ENCODE data around the gene NOL11.
"Not testable (repeated sequence)": the region's sequence is repeated elsewhere in the genome, so short reads cannot be mapped to it uniquely, and the experiment has no call there.

The NOL11 gene

DNA sequence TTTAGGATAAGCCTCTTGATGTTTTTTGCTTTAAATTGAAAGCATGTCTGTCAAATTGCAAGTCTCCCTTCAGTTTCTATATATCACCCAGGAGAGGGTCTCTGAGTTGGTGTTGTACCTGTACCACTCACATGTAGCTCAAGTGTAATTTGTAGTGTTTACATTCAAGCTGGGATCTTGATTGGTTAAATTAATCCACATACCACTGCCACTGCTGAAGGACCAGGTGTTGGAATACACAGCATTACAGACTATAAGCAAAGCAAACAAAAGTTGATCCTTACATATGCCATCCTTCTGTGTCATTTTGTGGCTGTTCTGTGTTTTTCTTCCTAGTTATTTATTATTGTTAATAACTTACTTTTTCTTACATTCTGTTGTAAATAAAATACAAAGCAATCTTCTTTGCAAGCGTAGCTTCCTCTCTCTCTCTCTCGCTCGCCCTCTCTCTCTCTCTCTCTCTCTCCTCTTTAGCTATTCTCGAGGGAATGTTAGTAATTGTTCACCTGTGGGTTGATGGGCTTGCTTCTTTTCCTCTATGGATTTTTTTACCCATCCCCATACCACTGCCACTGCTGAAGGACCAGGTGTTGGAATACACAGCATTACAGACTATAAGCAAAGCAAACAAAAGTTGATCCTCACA lies 20.8 kb upstream of the NOL11 start:
- no peak overlapping the region for H2BK120ac ChIP-seq (ENCODE audit: low read depth, low read length)
- H3K4me1 ChIP-seq (ENCODE audit: control insufficient read depth, insufficient read depth, low read depth, low read length) = no peaks in the 10 kb centered on the region
- WGBS = no CpG with 5 or more reads among the region's 4 CpGs
- no peak overlapping the region for H3K27ac ChIP-seq (ENCODE audit: low read length, poor library complexity, severe bottlenecking)
- H3K9me3 ChIP-seq (ENCODE audit: control insufficient read depth, low read length) = no peaks in the 10 kb centered on the region
- H2BK15ac ChIP-seq (ENCODE audit: low read depth, poor library complexity, severe bottlenecking) = no peak overlapping the region
- no peak overlapping the region for H3K14ac ChIP-seq (ENCODE audit: low read length in 2 of 2)
- no peak overlapping the region for H3K4me3 ChIP-seq (ENCODE audit: insufficient read depth in 1 of 2, low read depth in 1 of 2, low read length in 2 of 2)
- no peak overlapping the region for H4K8ac ChIP-seq (ENCODE audit: low read length)
- H3K27me3 ChIP-seq (ENCODE audit: control insufficient read depth in 1 of 2, insufficient read depth in 1 of 2, low read length in 2 of 2) = no peaks in the 10 kb centered on the region
- no peaks in the 10 kb centered on the region for H3K79me1 ChIP-seq (replicated peaks; ENCODE audit: low read length, poor library complexity, severe bottlenecking)
- H3K23ac ChIP-seq (ENCODE audit: low read length in 2 of 2) = no peak overlapping the region
- H2BK12ac ChIP-seq (ENCODE audit: low read length in 2 of 2) = no peak overlapping the region
- DNase-seq = no peak
- no peak overlapping the region for H3K4me2 ChIP-seq (ENCODE audit: low read length, poor library complexity, severe bottlenecking)
- no peak overlapping the region for H4K91ac ChIP-seq (ENCODE audit: low read length)
- H3K9ac ChIP-seq (ENCODE audit: low read length) = no peak overlapping the region
- no peak overlapping the region for H2AK5ac ChIP-seq (ENCODE audit: low read length, severe bottlenecking)
- H2BK5ac ChIP-seq (ENCODE audit: low read depth, low read length, poor library complexity, severe bottlenecking) = no peak overlapping the region
- H3K36me3 ChIP-seq (ENCODE audit: control insufficient read depth in 1 of 2, insufficient read depth in 2 of 2, low read depth in 1 of 2, low read length in 2 of 2) = peaks cover 6 to 14% of the 10 kb centered on the region in 2 experiments
- H3K18ac ChIP-seq (ENCODE audit: low read depth in 1 of 2, low read length in 2 of 2) = no peak overlapping the region
- no peak overlapping the region for H3K4ac ChIP-seq (ENCODE audit: low read depth in 1 of 2, low read length in 2 of 2)
- H2AFZ ChIP-seq (ENCODE audit: low read depth, low read length) = no peak overlapping the region

DNA sequence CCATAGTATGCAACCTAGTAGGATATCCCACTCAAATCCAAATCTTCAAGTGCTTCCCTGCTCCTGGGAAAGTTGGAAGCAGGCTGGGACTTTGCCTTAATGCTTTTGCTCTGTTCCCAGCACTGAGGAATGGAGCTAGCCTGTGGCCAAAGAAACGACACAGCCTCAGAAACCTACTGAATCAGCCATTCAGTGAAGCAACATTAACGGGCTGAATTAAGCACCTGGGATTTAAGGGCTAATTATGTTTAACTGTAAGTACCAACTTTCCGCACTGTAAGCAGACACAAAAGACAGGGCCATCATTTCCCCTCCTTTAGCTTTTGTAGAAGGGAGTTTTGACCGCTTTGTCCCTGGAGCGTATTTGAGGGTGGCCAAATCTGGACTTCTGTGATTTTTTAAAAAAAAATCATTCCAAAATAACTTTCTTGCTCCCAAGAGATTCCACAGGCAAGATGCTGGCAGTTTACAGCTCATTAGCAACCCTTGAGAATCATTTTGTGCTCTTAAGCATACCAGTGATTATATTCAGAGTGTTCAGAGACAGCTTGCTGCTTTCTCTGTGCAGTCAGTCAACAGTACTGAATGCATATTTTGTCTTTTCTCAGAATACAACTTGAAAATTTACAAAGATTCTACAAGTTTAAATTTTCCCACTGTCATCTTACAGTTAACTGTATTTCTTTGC lies 17.6 kb upstream of the NOL11 start:
- Histone ChIP-seq H2BK12ac (ENCODE audit: low read length in 2 of 2) (no peak overlapping the region), H3K18ac (ENCODE audit: low read depth in 1 of 2, low read length in 2 of 2) (no peak overlapping the region)

DNA sequence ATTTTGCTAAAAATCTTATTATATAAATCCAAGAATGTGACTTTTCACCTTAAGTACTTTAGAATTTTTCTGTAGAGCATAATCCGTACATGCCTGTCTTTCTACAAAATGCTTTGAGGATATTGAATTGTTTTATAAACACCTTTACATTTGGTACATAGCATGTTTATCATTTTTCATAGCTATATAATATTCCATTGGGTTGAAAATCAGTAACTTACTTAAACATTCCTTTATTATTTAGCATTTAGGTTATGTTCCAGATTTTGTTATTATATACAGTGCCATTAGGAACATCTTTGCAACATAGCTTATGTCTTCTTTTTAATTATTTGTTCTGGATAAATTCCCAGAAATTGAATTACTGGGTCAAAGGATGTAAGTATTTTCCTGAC lies 17.0 kb upstream of the NOL11 start:
- no peaks in the 10 kb centered on the region for H3K79me1 ChIP-seq (replicated peaks; ENCODE audit: low read length, poor library complexity, severe bottlenecking)
- no peak overlapping the region for H4K91ac ChIP-seq (ENCODE audit: low read length)
- H3K18ac ChIP-seq (ENCODE audit: low read depth in 1 of 2, low read length in 2 of 2) = no peak overlapping the region
- H2AK5ac ChIP-seq (ENCODE audit: low read length, severe bottlenecking) = no peak overlapping the region
- H3K9me3 ChIP-seq (ENCODE audit: control insufficient read depth, low read length) = no peaks in the 10 kb centered on the region
- no peaks in the 10 kb centered on the region for H3K36me3 ChIP-seq (ENCODE audit: control insufficient read depth in 1 of 2, insufficient read depth in 2 of 2, low read depth in 1 of 2, low read length in 2 of 2)
- no peak overlapping the region for H3K9ac ChIP-seq (ENCODE audit: low read length)
- no peak overlapping the region for H4K8ac ChIP-seq (ENCODE audit: low read length)
- no peak overlapping the region for H2BK12ac ChIP-seq (ENCODE audit: low read length in 2 of 2)
- no peak overlapping the region for H3K14ac ChIP-seq (ENCODE audit: low read length in 2 of 2)
- H3K4ac ChIP-seq (ENCODE audit: low read depth in 1 of 2, low read length in 2 of 2) = no peak overlapping the region
- no CpG with 5 or more reads among the region's 1 CpG for WGBS
- no peak overlapping the region for H2BK5ac ChIP-seq (ENCODE audit: low read depth, low read length, poor library complexity, severe bottlenecking)
- no peak overlapping the region for H2BK15ac ChIP-seq (ENCODE audit: low read depth, poor library complexity, severe bottlenecking)
- no peaks in the 10 kb centered on the region for H3K4me1 ChIP-seq (ENCODE audit: control insufficient read depth, insufficient read depth, low read depth, low read length)
- H3K4me3 ChIP-seq (ENCODE audit: insufficient read depth in 1 of 2, low read depth in 1 of 2, low read length in 2 of 2) = no peak overlapping the region
- no peak overlapping the region for H3K23ac ChIP-seq (ENCODE audit: low read length in 2 of 2)
- DNase-seq = no peak
- H2AFZ ChIP-seq (ENCODE audit: low read depth, low read length) = no peak overlapping the region
- no peak overlapping the region for H3K4me2 ChIP-seq (ENCODE audit: low read length, poor library complexity, severe bottlenecking)
- H3K27me3 ChIP-seq (ENCODE audit: control insufficient read depth in 1 of 2, insufficient read depth in 1 of 2, low read length in 2 of 2) = no peaks in the 10 kb centered on the region
- H3K27ac ChIP-seq (ENCODE audit: low read length, poor library complexity, severe bottlenecking) = no peak overlapping the region
- no peak overlapping the region for H2BK120ac ChIP-seq (ENCODE audit: low read depth, low read length)

More for the DNA sequence above, 17.6 kb upstream of the NOL11 start:
- 90% methylated on average over 2 of the region's 5 CpGs for WGBS
- no peak overlapping the region for H3K4me3 ChIP-seq (ENCODE audit: insufficient read depth in 1 of 2, low read depth in 1 of 2, low read length in 2 of 2)
- H3K27ac ChIP-seq (ENCODE audit: low read length, poor library complexity, severe bottlenecking) = no peak overlapping the region
- H3K9ac ChIP-seq (ENCODE audit: low read length) = no peak overlapping the region
- no peaks in the 10 kb centered on the region for H3K27me3 ChIP-seq (ENCODE audit: control insufficient read depth in 1 of 2, insufficient read depth in 1 of 2, low read length in 2 of 2)
- H3K14ac ChIP-seq (ENCODE audit: low read length in 2 of 2) = no peak overlapping the region
- H3K36me3 ChIP-seq (ENCODE audit: control insufficient read depth in 1 of 2, insufficient read depth in 2 of 2, low read depth in 1 of 2, low read length in 2 of 2) = no peaks in the 10 kb centered on the region
- no peak overlapping the region for H2AFZ ChIP-seq (ENCODE audit: low read depth, low read length)
- H2BK120ac ChIP-seq (ENCODE audit: low read depth, low read length) = no peak overlapping the region
- no peaks in the 10 kb centered on the region for H3K79me1 ChIP-seq (replicated peaks; ENCODE audit: low read length, poor library complexity, severe bottlenecking)
- H3K23ac ChIP-seq (ENCODE audit: low read length in 2 of 2) = no peak overlapping the region
- H2BK15ac ChIP-seq (ENCODE audit: low read depth, poor library complexity, severe bottlenecking) = no peak overlapping the region
- no peak overlapping the region for H2BK5ac ChIP-seq (ENCODE audit: low read depth, low read length, poor library complexity, severe bottlenecking)
- no peak overlapping the region for H2AK5ac ChIP-seq (ENCODE audit: low read length, severe bottlenecking)
- DNase-seq = no peak
- no peak overlapping the region for H4K8ac ChIP-seq (ENCODE audit: low read length)
- no peak overlapping the region for H3K4ac ChIP-seq (ENCODE audit: low read depth in 1 of 2, low read length in 2 of 2)
- no peak overlapping the region for H4K91ac ChIP-seq (ENCODE audit: low read length)
- H3K9me3 ChIP-seq (ENCODE audit: control insufficient read depth, low read length) = no peaks in the 10 kb centered on the region
- H3K4me2 ChIP-seq (ENCODE audit: low read length, poor library complexity, severe bottlenecking) = no peak overlapping the region
- no peaks in the 10 kb centered on the region for H3K4me1 ChIP-seq (ENCODE audit: control insufficient read depth, insufficient read depth, low read depth, low read length)

DNA sequence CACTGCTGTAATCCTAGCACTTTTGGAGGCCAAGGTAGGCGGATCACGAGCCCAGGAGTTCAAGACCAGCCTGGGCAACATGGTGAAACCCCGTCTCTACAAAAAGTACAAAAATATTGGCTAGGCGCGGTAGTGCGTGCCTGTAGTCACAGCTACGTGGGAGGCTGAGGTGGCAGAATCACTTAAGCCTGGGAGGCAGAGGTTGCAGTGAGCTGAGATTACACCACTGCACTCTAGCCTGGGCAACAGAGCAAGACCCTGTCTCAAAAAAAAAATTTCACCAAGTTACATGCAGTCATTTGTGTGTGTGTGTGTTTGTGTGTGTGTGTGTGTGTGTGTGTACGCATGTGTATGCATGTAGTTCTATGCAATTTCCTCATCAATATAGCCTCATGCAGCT lies 14.9 kb upstream of the NOL11 start:
- not testable (repeated sequence) for H2AK5ac ChIP-seq (ENCODE audit: low read length, severe bottlenecking); H3K27ac ChIP-seq (ENCODE audit: low read length, poor library complexity, severe bottlenecking); H3K36me3 ChIP-seq (ENCODE audit: control insufficient read depth in 1 of 2, insufficient read depth in 2 of 2, low read depth in 1 of 2, low read length in 2 of 2); H3K4me2 ChIP-seq (ENCODE audit: low read length, poor library complexity, severe bottlenecking); H4K8ac ChIP-seq (ENCODE audit: low read length); H3K79me1 ChIP-seq (replicated peaks; ENCODE audit: low read length, poor library complexity, severe bottlenecking); H3K18ac ChIP-seq (ENCODE audit: low read depth in 1 of 2, low read length in 2 of 2); H2BK120ac ChIP-seq (ENCODE audit: low read depth, low read length); H3K4me1 ChIP-seq (ENCODE audit: control insufficient read depth, insufficient read depth, low read depth, low read length); H2BK12ac ChIP-seq (ENCODE audit: low read length in 2 of 2); H3K4ac ChIP-seq (ENCODE audit: low read depth in 1 of 2, low read length in 2 of 2); H3K9me3 ChIP-seq (ENCODE audit: control insufficient read depth, low read length); H3K27me3 ChIP-seq (ENCODE audit: control insufficient read depth in 1 of 2, insufficient read depth in 1 of 2, low read length in 2 of 2); H2BK5ac ChIP-seq (ENCODE audit: low read depth, low read length, poor library complexity, severe bottlenecking); DNase-seq; H2BK15ac ChIP-seq (ENCODE audit: low read depth, poor library complexity, severe bottlenecking); H3K14ac ChIP-seq (ENCODE audit: low read length in 2 of 2); H2AFZ ChIP-seq (ENCODE audit: low read depth, low read length); H3K23ac ChIP-seq (ENCODE audit: low read length in 2 of 2); H3K9ac ChIP-seq (ENCODE audit: low read length); H4K91ac ChIP-seq (ENCODE audit: low read length); H3K4me3 ChIP-seq (ENCODE audit: insufficient read depth in 1 of 2, low read depth in 1 of 2, low read length in 2 of 2)
- WGBS = 94% methylated on average over 7 of the region's 8 CpGs
